HEK293 (cell line): Measurements from ENCODE around the gene AFF3.

Experiments used
- CTCF ChIA-PET: fragments of 350-600 bp; formaldehyde crosslinking; extraction: SDS; loops from one replicate; lab custom pipeline; 2021; ENCODE audit warnings: antibody characterized with exemption; lab: Yijun Ruan, JAX
- POLR2A ChIA-PET: fragments of 300-600 bp; formaldehyde crosslinking; extraction: SDS; loops from one replicate; lab custom pipeline; 2020; ENCODE audit warnings: antibody characterized with exemption, inconsistent platforms; lab: Yijun Ruan, JAX
- H3K27ac ChIP-seq: fragments of 200-500 bp; sonication (Bioruptor generic); 2 replicates; pipeline ENCODE4 v1.5.1; 2014; ENCODE audit warnings: low read depth, low read length, control low read depth, inconsistent platforms; ENCODE audit errors: extremely low read depth
- H3K36me3 ChIP-seq, 2 experiments: fragments of 200-500 bp in 1 of 2; sonication (Bioruptor generic) in 1 of 2; 1 replicate in 1 of 2; 2 replicates in 1 of 2; pipeline ENCODE4 v1.5.1; 2014 to 2017; ENCODE audit warnings: inconsistent platforms in 2 of 2, low read length in 2 of 2; ENCODE audit not compliant: control insufficient read depth in 2 of 2, insufficient read depth in 1 of 2
- H3K4me1 ChIP-seq: fragments of 200-500 bp; sonication (Bioruptor generic); 2 replicates; pipeline ENCODE4 v1.5.1; 2014; ENCODE audit warnings: mild to moderate bottlenecking, low read length, inconsistent platforms; ENCODE audit not compliant: control insufficient read depth, insufficient read depth
- H3K4me3 ChIP-seq: 2 replicates; pipeline ENCODE4 v1.5.1; 2011; ENCODE audit warnings: low read depth, mild to moderate bottlenecking, control low read depth, low read length, moderate library complexity
- H3K9me3 ChIP-seq: fragments of 200-500 bp; sonication (Bioruptor generic); 2 replicates; pipeline ENCODE4 v1.5.1; 2014; ENCODE audit warnings: low read depth, low read length, inconsistent platforms; ENCODE audit not compliant: control insufficient read depth, insufficient read depth
- ELK4 ChIP-seq: IDR thresholded peaks from 2 replicates; pipeline ENCODE4 v1.6.1; 2011; ENCODE audit warnings: mild to moderate bottlenecking, low read depth, low read length, borderline replicate concordance
- HOXA7 ChIP-seq: sonication (generic); formaldehyde crosslinking; IDR thresholded peaks from 2 replicates; pipeline ENCODE4 v1.8.1; 2022; ENCODE audit warnings: missing genetic modification reagents, borderline replicate concordance
- KLF9 ChIP-seq: fragments of 450-650 bp; formaldehyde crosslinking; IDR thresholded peaks from 2 replicates; pipeline ENCODE4 v1.5.1; 2016; ENCODE audit warnings: missing biosample characterization, missing genetic modification characterization, low read depth
- OSR2 ChIP-seq: fragments of 450-650 bp; formaldehyde crosslinking; IDR thresholded peaks from 2 replicates; pipeline ENCODE4 v1.5.1; 2016; ENCODE audit warnings: missing biosample characterization, missing genetic modification characterization
- PBX3 ChIP-seq: sonication (generic); formaldehyde crosslinking; IDR thresholded peaks from 2 replicates; pipeline ENCODE4 v1.8.1; 2022; ENCODE audit warnings: mild to moderate bottlenecking, moderate library complexity, missing genetic modification reagents
- PRDM4 ChIP-seq: fragments of 450-650 bp; formaldehyde crosslinking; IDR thresholded peaks from 2 replicates; pipeline ENCODE4 v1.5.1; 2017; ENCODE audit warnings: missing biosample characterization, missing genetic modification characterization
- ZBTB11 ChIP-seq: fragments of 450-650 bp; formaldehyde crosslinking; conservative IDR thresholded peaks from 2 replicates; pipeline ENCODE4 v1.5.1; 2016; ENCODE audit warnings: low read depth, missing biosample characterization, missing genetic modification characterization
- ZBTB44 ChIP-seq: fragments of 450-650 bp; IDR thresholded peaks from 2 replicates; pipeline ENCODE4 v1.5.1; 2018; ENCODE audit warnings: missing biosample characterization, mild to moderate bottlenecking, missing genetic modification characterization
- ZBTB7A ChIP-seq: fragments of 450-650 bp; formaldehyde crosslinking; IDR thresholded peaks from 2 replicates; pipeline ENCODE4 v1.5.1; 2016; ENCODE audit warnings: low read depth, missing biosample characterization, missing genetic modification characterization
- ZFP69B ChIP-seq: fragments of 450-650 bp; formaldehyde crosslinking; IDR thresholded peaks from 2 replicates; pipeline ENCODE4 v1.5.1; 2016; ENCODE audit warnings: missing biosample characterization, missing genetic modification characterization
- ZNF221 ChIP-seq: fragments of 450-650 bp; formaldehyde crosslinking; IDR thresholded peaks from 2 replicates; pipeline ENCODE4 v1.5.1; 2017; ENCODE audit warnings: missing biosample characterization, missing genetic modification characterization, borderline replicate concordance
- ZNF23 ChIP-seq: fragments of 450-650 bp; formaldehyde crosslinking; IDR thresholded peaks from 2 replicates; pipeline ENCODE4 v1.5.1; 2016; ENCODE audit warnings: missing biosample characterization, missing genetic modification characterization, borderline replicate concordance
- ZNF311 ChIP-seq: fragments of 450-650 bp; formaldehyde crosslinking; IDR thresholded peaks from 2 replicates; pipeline ENCODE4 v1.5.1; 2017; ENCODE audit warnings: missing biosample characterization, missing genetic modification characterization, borderline replicate concordance
- ZNF335 ChIP-seq: fragments of 450-650 bp; formaldehyde crosslinking; conservative IDR thresholded peaks from 2 replicates; pipeline ENCODE4 v1.5.1; 2016; ENCODE audit warnings: missing biosample characterization, missing genetic modification characterization
- ZNF394 ChIP-seq: fragments of 450-650 bp; formaldehyde crosslinking; IDR thresholded peaks from 2 replicates; pipeline ENCODE4 v1.5.1; 2016; ENCODE audit warnings: missing biosample characterization, missing genetic modification characterization, mild to moderate bottlenecking, moderate library complexity, borderline replicate concordance
- ZNF530 ChIP-seq: fragments of 450-650 bp; formaldehyde crosslinking; IDR thresholded peaks from 2 replicates; pipeline ENCODE4 v1.5.1; 2016; ENCODE audit warnings: low read depth, missing biosample characterization, missing genetic modification characterization
- ZNF558 ChIP-seq: fragments of 450-650 bp; formaldehyde crosslinking; IDR thresholded peaks from 2 replicates; pipeline ENCODE4 v1.5.1; 2016; ENCODE audit warnings: missing biosample characterization, missing genetic modification characterization
- ZNF560 ChIP-seq: fragments of 450-650 bp; formaldehyde crosslinking; IDR thresholded peaks from 2 replicates; pipeline ENCODE4 v1.5.1; 2017; ENCODE audit warnings: missing biosample characterization, missing genetic modification characterization, borderline replicate concordance
- ZNF664 ChIP-seq: fragments of 450-650 bp; formaldehyde crosslinking; IDR thresholded peaks from 2 replicates; pipeline ENCODE4 v1.5.1; 2016; ENCODE audit warnings: missing biosample characterization, missing genetic modification characterization
- ZNF677 ChIP-seq: fragments of 450-650 bp; IDR thresholded peaks from 2 replicates; pipeline ENCODE4 v1.5.0; 2018; ENCODE audit warnings: missing biosample characterization, mild to moderate bottlenecking, missing genetic modification characterization, moderate library complexity
- ZNF704 ChIP-seq: fragments of 450-650 bp; formaldehyde crosslinking; IDR thresholded peaks from 2 replicates; pipeline ENCODE4 v1.5.1; 2016; ENCODE audit warnings: missing biosample characterization, missing genetic modification characterization
- ZNF707 ChIP-seq: fragments of 450-650 bp; formaldehyde crosslinking; IDR thresholded peaks from 2 replicates; pipeline ENCODE4 v1.5.1; 2016; ENCODE audit warnings: missing biosample characterization, missing genetic modification characterization
- ZNF768 ChIP-seq: fragments of 450-650 bp; formaldehyde crosslinking; IDR thresholded peaks from 2 replicates; pipeline ENCODE4 v1.5.1; 2018; ENCODE audit warnings: missing biosample characterization, mild to moderate bottlenecking, missing genetic modification characterization
- ZNF791 ChIP-seq: fragments of 450-650 bp; formaldehyde crosslinking; IDR thresholded peaks from 2 replicates; pipeline ENCODE4 v1.5.1; 2016; ENCODE audit warnings: missing biosample characterization, missing genetic modification characterization
- ZNF792 ChIP-seq: fragments of 450-650 bp; formaldehyde crosslinking; IDR thresholded peaks from 2 replicates; pipeline ENCODE4 v1.5.1; 2016; ENCODE audit warnings: missing biosample characterization, missing genetic modification characterization
- ZSCAN16 ChIP-seq: fragments of 450-650 bp; formaldehyde crosslinking; IDR thresholded peaks from 2 replicates; pipeline ENCODE4 v1.5.1; 2016; ENCODE audit warnings: missing biosample characterization, missing genetic modification characterization

The AFF3 gene

GRCh38 chr2:99520195-99520594, 622.2 kb downstream of the AFF3 start:
- CTCF ChIA-PET: interaction anchor here (0.6 kb wide), 1 partner anchor 147 kb away, joined by 3 read pairs; no protein-coding TSS in a partner anchor
- TF ChIP-seq ZNF311 (tag by site-specific recombination) (no peak), ZNF707 (tag by site-specific recombination) (no peak), ZSCAN16 (no peak), ELK4 (no peak), ZBTB11 (tag by site-specific recombination) (no peak), ZNF558 (no peak), ZNF560 (tag by site-specific recombination) (no peak), ZNF791 (no peak), ZNF677 (tag by site-specific recombination) (no peak), OSR2 (tag by site-specific recombination) (no peak), ZFP69B (tag by site-specific recombination) (no peak), ZBTB44 (tag by site-specific recombination) (no peak)
- no peak overlapping the region for H3K27ac ChIP-seq
- H3K9me3 ChIP-seq: no peaks in the 10 kb centered on the region
- H3K36me3 ChIP-seq: no peaks in the 10 kb centered on the region
- H3K4me1 ChIP-seq: no peaks in the 10 kb centered on the region
- H3K4me3 ChIP-seq: no peak overlapping the region
- POLR2A ChIA-PET: no interaction called here

GRCh38 chr2:99514357-99514756, 628.0 kb downstream of the AFF3 start:
- no peak overlapping the region for H3K4me3 ChIP-seq
- no peaks in the 10 kb centered on the region for H3K4me1 ChIP-seq
- no peaks in the 10 kb centered on the region for H3K36me3 ChIP-seq
- no peak overlapping the region for H3K27ac ChIP-seq
- ChIA-PET CTCF (no interaction called here), POLR2A (interaction anchor here (0.5 kb wide), 1 partner anchor 198 kb away, joined by 3 read pairs; no protein-coding TSS in a partner anchor)
- no peaks in the 10 kb centered on the region for H3K9me3 ChIP-seq
- no peak for TF ChIP-seq HOXA7 (CRISPR knock-in tag)
- no peak for TF ChIP-seq ZNF768 (tag by site-specific recombination)
- no peak for TF ChIP-seq PBX3 (CRISPR knock-in tag)
- no peak for TF ChIP-seq ZNF664 (tag by site-specific recombination)
- TF ChIP-seq ZNF221 (tag by site-specific recombination): no peak
- no peak for TF ChIP-seq KLF9 (tag by site-specific recombination)
- no peak for TF ChIP-seq ZNF530 (tag by site-specific recombination)
- TF ChIP-seq PRDM4 (tag by site-specific recombination): no peak
- no peak for TF ChIP-seq ZNF394 (tag by site-specific recombination)
- no peak for TF ChIP-seq ZNF335
- TF ChIP-seq ZNF792 (tag by site-specific recombination): no peak
- no peak for TF ChIP-seq ZNF23 (tag by site-specific recombination)
- TF ChIP-seq ZBTB7A (tag by site-specific recombination): no peak
- no peak for TF ChIP-seq ZNF704 (tag by site-specific recombination)
